RWPE2 (cell line): ENCODE results near the gene LY6G5C.
A peak's percentile ranks its signal among the peaks of the same experiment; 100 is the strongest.
"Not testable (repeated sequence)": the region's sequence is repeated elsewhere in the genome, so short reads cannot be mapped to it uniquely, and the experiment has no call there.

ENCODE experiments used
- ATAC-seq: fragments of 200-7000 bp; cut with Tn5 transposase; 3 replicates; pipeline ENCODE4 v1.9.1; 2021; ENCODE audit warnings: low read depth
- DNase-seq: peaks from one replicate; pipeline ENCODE4 v3.0.0-alpha.2; 2020; ENCODE audit warnings: low spot score
- H3K27ac ChIP-seq: fragments of 450-650 bp; 2 replicates; pipeline ENCODE4 v1.5.1; 2017; ENCODE audit warnings: mild to moderate bottlenecking; ENCODE audit not compliant: poor library complexity, severe bottlenecking
- H3K27me3 ChIP-seq: fragments of 250-450 bp; sonication (Bioruptor Pico); 2 replicates; pipeline ENCODE4 v1.5.1; 2021; ENCODE audit warnings: mild to moderate bottlenecking, moderate library complexity; ENCODE audit not compliant: insufficient read depth, poor library complexity, severe bottlenecking
- H3K36me3 ChIP-seq: fragments of 250-450 bp; sonication (Bioruptor Pico); 2 replicates; pipeline ENCODE4 v1.5.1; 2020; ENCODE audit warnings: low read depth, mild to moderate bottlenecking, moderate library complexity
- H3K4me1 ChIP-seq: fragments of 250-450 bp; sonication (Bioruptor Pico); 2 replicates; pipeline ENCODE4 v1.5.1; 2021; ENCODE audit warnings: mild to moderate bottlenecking, moderate library complexity; ENCODE audit not compliant: insufficient read depth, poor library complexity, severe bottlenecking
- H3K4me3 ChIP-seq: fragments of 250-450 bp; sonication (Bioruptor Pico); 2 replicates; pipeline ENCODE4 v1.5.1; 2021; ENCODE audit warnings: mild to moderate bottlenecking, moderate library complexity; ENCODE audit not compliant: severe bottlenecking
- H3K9me3 ChIP-seq: fragments of 250-450 bp; sonication (Bioruptor Pico); 2 replicates; pipeline ENCODE4 v1.5.1; 2021; ENCODE audit warnings: mild to moderate bottlenecking, moderate library complexity; ENCODE audit not compliant: severe bottlenecking
- TF ChIP-seq, protein P1 (sequence below): fragments of 450-650 bp; IDR thresholded peaks from one replicate; pipeline ENCODE4 v1.5.1; 2017; ENCODE audit warnings: mild to moderate bottlenecking, moderate library complexity; ENCODE audit not compliant: poor library complexity, severe bottlenecking

LY6G5C gene

GRCh38 chr6:31713991-31714684, 33.3 kb upstream of the LY6G5C start:
- Histone ChIP-seq H3K9me3 (no peaks in the 10 kb centered on the region), H3K36me3 (no peaks in the 10 kb centered on the region), H3K27ac (no peak overlapping the region), H3K27me3 (no peaks in the 10 kb centered on the region), H3K4me1 (peaks cover 21% of the 10 kb centered on the region), H3K4me3 (no peak overlapping the region)
- TF ChIP-seq, protein P1, sequence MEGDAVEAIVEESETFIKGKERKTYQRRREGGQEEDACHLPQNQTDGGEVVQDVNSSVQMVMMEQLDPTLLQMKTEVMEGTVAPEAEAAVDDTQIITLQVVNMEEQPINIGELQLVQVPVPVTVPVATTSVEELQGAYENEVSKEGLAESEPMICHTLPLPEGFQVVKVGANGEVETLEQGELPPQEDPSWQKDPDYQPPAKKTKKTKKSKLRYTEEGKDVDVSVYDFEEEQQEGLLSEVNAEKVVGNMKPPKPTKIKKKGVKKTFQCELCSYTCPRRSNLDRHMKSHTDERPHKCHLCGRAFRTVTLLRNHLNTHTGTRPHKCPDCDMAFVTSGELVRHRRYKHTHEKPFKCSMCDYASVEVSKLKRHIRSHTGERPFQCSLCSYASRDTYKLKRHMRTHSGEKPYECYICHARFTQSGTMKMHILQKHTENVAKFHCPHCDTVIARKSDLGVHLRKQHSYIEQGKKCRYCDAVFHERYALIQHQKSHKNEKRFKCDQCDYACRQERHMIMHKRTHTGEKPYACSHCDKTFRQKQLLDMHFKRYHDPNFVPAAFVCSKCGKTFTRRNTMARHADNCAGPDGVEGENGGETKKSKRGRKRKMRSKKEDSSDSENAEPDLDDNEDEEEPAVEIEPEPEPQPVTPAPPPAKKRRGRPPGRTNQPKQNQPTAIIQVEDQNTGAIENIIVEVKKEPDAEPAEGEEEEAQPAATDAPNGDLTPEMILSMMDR: no peak
- DNase-seq (no peak), ATAC-seq (no peak)

DNA sequence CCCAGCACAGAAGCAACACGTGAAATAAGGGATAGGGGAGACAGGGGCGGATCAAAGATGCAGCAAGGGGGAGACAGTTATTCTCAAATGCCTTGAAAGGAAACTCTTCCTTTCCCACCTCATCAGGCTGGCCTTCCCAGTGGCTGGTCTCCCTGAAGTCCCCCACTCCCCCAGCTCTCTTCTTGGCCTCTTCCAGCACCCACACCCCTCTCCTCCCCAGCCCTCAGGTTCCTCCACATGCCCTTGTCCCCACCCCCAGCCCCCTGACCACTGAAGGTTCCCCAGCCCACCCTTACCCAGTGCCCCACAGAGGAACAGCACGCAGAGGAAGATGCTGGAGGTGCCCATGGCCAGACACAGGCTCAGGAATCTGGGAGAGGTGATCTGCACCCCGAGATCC, 32.6 kb upstream of the LY6G5C start:
- Histone ChIP-seq H3K4me1 (peaks cover 17% of the 10 kb centered on the region), H3K4me3 (no peak overlapping the region), H3K27me3 (no peaks in the 10 kb centered on the region), H3K9me3 (no peaks in the 10 kb centered on the region), H3K36me3 (no peaks in the 10 kb centered on the region), H3K27ac (no peak overlapping the region)
- DNase-seq (no peak), ATAC-seq (no peak)
- TF ChIP-seq, protein P1: no peak

- H3K27me3 ChIP-seq: no peaks in the 10 kb centered on the region
- H3K4me3 ChIP-seq: no peak overlapping the region
- DNase-seq (no peak), ATAC-seq (peak; percentile 77)
- H3K4me1 ChIP-seq: peaks cover 5% of the 10 kb centered on the region
- TF ChIP-seq, protein P1: peak; percentile 36
- H3K9me3 ChIP-seq: no peaks in the 10 kb centered on the region
- no peaks in the 10 kb centered on the region for H3K36me3 ChIP-seq
- H3K27ac ChIP-seq: no peak overlapping the region
Measured at GRCh38 chr6:31712296-31712695, 31.4 kb upstream of the LY6G5C start.

DNA sequence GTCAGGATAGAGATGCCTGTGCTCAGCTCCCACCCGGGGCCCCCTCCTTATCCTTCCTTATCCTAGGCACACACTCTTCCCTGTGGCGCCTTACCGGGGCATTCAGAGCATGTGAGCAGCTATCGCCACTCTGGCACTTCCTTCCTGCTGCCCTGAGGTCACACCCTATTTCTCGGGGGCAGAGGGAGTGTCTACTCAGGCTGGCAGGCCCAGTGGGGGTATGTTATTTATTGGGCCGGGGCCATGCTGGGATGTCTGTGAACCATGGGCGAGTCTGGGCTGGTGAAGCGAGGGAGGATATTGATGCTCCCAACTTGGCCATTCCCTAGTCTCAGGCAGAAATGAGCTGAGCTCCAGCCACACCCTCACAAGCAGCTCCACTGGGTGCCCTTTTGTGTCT, 30.4 kb upstream of the LY6G5C start:
- Histone ChIP-seq H3K27ac (no peak overlapping the region), H3K9me3 (no peaks in the 10 kb centered on the region), H3K4me1 (peaks cover 5% of the 10 kb centered on the region), H3K36me3 (no peaks in the 10 kb centered on the region), H3K27me3 (no peaks in the 10 kb centered on the region), H3K4me3 (no peak overlapping the region)
- ATAC-seq (peak; percentile 44), DNase-seq (no peak)
- TF ChIP-seq, protein P1: no peak

DNA sequence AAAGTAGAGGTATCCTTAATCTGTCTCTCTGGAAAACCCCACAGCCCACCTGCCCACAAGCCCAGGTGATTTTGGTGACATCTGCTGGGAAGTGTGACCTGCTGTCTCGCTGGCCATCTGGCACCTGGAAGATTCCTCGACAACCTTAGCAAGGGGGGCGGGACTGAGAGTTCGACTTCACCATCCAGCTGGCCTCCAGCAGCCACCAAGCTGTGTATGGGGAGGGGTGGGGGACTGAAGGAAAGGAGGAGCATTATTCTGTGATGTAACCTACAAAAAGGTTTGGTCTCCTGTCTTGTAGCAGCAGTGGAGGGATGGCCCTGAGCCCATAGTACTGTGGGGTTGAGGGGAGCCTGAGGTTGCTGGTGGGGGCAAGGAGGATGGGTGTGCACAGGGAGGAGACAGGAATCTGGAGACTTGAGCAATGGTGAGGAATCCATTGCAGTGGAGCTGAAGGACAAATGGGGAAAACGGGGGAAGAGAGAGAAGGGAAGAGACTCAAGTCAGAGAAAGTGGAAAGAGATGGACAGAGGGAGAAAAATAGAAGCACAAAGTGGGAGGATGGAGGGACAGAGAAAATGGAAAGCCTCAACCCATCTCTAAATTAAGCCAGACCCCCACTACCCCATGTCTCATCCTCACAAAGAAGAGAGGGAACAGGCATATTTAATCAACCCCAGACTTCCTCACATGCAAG, 29.8 kb upstream of the LY6G5C start:
- Histone ChIP-seq H3K27me3 (no peaks in the 10 kb centered on the region), H3K27ac (no peak overlapping the region), H3K4me3 (no peak overlapping the region), H3K36me3 (no peaks in the 10 kb centered on the region), H3K4me1 (peaks cover 5% of the 10 kb centered on the region), H3K9me3 (no peaks in the 10 kb centered on the region)
- TF ChIP-seq, protein P1: no peak
- DNase-seq (no peak), ATAC-seq (no peak)

- H3K9me3 ChIP-seq, H3K4me1 ChIP-seq, H3K4me3 ChIP-seq, H3K27me3 ChIP-seq, ATAC-seq, H3K27ac ChIP-seq, DNase-seq, H3K36me3 ChIP-seq: not testable (repeated sequence)
Measured at GRCh38 chr6:31709157-31709556, 28.3 kb upstream of the LY6G5C start.
